ENCODE measurements around the gene COL7A1.

Gene COL7A1

DNA sequence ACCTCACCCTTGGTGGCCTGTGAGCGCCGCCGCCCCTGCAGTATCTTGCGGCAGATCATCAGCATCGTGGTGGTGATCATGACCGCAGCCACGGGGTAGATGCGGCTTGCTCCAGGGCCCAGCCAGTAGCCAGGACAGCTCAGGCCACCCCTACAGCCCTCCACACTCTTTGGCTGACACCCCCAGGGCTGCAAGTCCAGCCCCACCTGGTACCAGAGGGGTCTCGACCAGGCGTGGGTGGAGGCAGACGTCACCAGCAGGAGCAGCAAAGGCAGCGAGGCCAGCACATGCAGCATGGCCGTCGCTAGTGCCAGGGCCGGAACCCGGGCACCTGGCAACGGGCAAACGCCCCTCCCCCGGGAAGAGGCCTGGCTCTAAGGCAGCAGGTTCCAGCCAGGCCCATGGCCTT, 26.3 kb upstream of the COL7A1 start, which contains the start of gene TMEM89:
TMEM89 (minus strand) TSS at position 309 of the 409 bp plus-strand sequence; CDS start at position 296, 13 bp downstream.
- DNase-seq, result no peak
- intact Hi-C loops (cut with DNase I), result no loop called here

DNA sequence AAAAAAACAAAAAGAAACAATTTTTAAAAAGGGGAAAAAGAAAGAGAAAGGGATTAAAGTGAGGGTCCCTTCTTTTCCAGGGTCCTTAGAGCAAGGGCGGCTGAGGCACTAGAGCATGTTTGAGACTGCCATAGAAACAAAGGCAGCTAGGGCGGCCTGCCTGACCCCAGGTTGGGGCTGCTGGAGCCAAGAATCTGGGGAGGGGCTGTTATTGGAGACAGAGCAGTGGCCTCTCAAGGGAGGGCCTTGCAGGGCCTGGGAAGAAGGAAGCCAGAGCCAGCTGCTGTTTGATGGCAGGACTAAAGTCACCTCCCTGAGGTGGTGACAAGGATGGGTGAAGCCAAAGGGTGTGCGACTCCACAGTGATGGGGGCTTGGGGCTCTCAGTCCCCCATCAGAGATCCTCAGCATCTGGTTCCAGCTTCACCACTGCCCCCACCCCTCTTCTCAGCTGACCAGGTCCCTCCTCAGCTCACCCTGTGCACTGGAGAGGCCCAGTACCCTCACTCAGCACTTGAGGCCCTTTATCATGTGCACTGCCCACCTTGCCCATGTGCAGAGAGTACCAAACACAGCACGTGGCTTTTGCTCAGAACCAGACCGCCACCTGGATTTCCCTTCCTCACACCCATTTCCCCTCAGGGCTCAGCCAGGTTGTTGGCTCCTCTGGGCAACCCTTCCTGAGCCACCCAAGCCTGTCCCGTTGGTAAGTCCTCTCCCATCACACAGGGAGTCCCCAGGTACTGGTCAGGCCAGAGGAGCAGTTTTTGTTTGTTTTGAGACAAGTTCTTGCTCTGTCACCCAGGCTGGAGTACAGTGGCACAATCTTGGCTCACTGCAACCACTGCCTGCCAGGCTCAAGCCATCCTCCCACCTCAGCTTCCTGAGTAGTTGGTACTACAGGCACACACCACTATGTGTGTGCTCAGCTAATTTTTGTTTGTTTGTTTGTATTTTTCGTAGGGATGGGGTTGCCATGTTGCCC, 24.7 kb upstream of the COL7A1 start:
- intact Hi-C loops (cut with DNase I), result no loop called here
- no peak for DNase-seq

DNA sequence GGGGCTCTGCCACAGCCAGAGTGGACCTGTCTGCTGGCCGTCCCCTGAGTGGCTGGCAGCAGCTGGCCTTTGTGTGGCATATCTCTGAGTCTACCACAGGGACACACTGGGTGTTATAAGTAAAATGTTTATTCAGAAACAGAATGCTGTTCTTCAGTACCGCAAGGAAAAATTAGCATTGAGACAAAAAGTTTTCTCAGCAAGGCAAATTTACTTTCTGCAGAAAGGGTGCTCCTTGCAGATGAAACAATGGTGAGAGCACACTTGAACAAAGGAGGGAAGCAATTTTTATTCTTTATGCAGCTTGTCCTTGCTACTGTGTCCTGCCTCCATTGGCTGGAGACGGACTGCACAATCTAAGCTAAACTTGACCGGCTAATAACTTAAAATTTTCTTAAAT, 22.4 kb upstream of the COL7A1 start:
- intact Hi-C loops (cut with DNase I), result no loop called here
- no peak for DNase-seq

DNA sequence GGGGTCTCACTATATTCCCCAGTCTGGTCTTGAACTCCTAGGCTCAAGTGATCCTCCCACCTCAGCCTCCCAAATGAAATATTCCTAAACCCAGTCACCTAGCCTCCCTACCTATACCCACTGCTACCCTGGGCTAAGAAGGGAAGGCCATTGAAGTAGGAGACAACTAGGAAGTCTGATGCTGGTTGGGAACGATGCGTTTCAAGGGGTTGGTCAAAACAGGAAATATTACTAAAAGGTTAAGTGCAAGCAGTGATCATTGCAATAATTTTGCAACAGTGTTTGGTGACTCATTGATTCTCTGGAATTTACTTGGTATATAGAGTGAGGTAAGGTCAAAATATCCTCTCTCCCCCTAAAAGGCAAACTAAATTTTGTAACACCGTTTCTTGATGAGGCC, 18.9 kb upstream of the COL7A1 start:
- intact Hi-C loops (cut with DNase I), result no loop called here
- no peak for DNase-seq

DNA sequence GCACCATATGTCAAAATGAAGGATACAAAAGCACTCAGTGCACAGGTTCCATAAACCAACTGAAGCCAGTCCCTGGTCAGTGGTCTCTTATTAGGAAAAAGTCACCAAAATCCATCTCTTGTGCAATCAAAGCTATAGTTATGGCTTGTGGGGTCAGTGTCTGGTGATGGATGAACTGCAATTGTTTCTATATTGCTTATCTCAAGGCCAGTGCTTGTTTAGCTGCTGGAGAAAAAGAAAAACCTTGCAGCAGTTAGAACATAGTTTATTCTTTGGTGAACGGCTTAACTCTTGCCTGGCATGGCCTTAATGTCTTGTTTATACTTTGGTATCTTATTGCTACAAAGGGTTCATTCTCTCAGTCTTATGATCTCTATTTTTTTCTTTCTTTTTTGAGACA, 17.2 kb upstream of the COL7A1 start:
- no peak for DNase-seq
- intact Hi-C loops (cut with DNase I), result no loop called here

DNA sequence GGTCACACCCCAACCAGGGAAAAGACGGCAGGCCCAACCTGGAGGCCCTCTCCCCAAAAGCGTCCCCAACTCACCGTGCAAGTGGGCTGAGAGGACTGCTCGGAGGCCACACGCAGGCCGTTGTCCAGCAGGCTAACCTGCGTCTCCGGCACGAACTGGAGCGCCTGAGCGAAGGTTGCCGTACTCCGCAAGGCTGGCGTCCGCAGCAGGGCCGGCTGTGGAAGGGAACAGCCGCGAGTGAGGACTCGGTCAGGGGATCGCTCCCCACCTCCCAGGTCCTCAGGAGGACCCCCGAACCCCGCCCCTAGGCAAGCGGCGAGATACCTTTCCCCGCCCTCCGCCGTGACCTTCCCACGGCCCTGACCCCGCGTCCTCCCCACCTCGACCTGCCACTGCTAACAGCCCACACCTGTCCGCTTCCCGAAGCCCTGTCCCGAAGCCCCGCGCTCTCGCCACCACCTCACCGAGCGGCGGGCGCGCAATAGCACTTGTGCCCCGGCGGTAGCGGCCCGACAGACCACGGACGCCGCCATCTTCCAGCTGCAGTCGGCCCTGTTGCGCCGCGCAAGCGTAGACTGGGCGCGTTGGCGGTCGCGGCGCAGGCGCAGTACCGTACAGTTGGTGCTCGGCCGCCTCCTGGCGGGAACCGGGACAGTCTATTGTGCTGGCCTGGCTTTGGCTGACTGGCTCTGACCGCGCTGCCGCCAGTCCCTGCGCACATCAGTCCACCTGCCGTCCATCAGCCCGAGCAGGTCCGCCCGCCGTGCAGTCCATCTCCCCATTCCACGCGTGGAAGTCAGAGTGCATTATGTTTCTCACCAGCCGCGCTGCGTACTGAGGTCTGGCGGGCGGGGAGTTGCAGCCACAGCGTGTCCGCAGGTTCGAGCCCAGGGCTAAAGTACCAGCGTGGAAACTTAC, 14.2 kb upstream of the COL7A1 start, which contains the start of gene UQCRC1:
UQCRC1 (minus strand) TSS at position 559 of the 918 bp plus-strand sequence; CDS start at position 533, 26 bp downstream.
- intact Hi-C loops (cut with DNase I), result loop anchor here (2.0 kb wide), 1 partner anchor 25 kb away; the partner anchor contains the start of gene SLC26A6
- peak; percentile 82 to 98 (median 88) for DNase-seq

DNA sequence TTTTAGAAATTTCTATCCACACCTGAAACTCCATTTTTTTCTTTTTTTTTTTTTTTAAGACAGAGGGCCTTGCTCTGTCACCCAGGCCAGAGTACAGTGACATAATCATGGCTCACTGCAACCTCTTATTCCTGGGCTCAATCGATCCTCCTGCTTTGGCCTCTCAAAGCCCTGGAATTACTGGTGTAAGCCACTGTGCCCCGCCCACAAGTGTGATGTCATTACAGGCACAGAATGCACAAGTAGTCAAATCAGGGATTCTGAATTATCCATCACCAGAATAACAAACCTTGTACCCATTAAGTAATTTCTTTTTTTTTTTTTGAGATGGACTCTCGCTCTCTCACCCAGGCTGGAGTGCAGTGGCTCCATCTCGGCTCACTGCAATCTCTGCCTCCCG, 12.4 kb upstream of the COL7A1 start:
- no peak for DNase-seq
- intact Hi-C loops (cut with DNase I), result no loop called here

DNA sequence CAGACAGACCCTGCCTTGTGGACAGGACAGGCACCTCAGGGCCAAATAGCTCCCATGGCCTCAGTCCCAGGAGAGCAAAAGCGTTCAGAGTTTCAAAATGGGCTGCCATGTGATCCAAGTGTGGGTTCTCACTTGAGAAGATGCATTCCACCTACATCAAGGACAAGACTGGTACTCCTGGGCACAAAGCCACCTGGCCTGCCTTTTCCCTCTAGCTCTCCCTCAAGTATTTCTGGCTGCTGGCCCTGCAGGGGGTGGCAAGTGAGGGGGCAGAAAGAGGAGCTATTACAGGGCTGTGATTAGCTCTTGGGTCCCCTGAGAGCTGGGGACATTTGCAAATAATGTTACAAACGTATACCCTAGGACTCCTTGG, 6.5 kb upstream of the COL7A1 start:
- intact Hi-C loops (cut with DNase I), result loop anchor here (5.0 kb wide), 1 partner anchor 39 kb away; the partner anchor contains the start of gene UCN2

DNA sequence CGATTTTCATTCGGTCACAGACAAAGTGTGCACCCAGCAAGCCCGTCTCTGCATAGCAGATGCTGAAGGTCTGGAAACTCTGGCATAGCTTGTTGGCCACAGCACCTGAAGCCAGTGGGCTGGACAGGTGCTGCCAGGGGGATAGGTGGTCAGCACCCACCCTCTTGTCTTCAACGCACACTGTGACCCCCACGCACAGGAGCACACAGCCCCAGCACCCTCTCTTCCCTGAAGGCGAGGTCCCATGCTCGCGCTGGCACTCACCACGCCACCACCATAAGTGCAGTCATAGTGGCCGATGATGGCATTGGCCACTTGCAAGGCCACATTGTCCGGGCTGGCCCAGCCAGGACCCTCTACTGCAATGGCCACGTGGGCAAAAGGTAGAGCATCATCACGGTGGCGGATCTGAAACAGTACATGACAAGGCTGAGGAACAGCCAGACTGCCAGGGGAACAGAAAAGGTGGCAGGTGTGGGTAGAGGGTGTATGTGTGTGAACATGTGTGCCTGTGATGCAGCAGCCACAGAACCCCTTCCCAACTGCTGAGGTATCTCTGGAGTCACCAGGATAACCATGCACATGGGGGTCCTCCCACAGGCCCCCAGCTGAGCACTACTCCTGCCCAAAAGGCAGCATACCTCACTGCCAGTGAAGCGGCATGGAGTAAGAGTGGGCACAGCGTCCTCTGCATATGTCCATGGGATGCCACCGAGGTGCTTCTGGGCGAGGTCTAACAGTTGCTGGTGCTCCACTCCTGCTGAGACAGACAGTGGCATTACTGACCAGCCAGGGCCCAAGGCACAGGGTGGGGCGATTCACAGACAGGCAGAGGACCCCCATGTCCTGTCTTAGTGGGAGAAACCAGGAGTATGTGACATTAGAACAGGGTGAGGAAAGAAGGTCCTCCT, 5.8 kb upstream of the COL7A1 start:
- DNase-seq, result no peak
- intact Hi-C loops (cut with DNase I), result loop anchor here (5.0 kb wide), 1 partner anchor 39 kb away; the partner anchor contains the start of gene UCN2

More for the DNA sequence above, 6.5 kb upstream of the COL7A1 start:
- peak in 8 of 10 donors; percentile 51 to 93 (median 68) for DNase-seq

DNA sequence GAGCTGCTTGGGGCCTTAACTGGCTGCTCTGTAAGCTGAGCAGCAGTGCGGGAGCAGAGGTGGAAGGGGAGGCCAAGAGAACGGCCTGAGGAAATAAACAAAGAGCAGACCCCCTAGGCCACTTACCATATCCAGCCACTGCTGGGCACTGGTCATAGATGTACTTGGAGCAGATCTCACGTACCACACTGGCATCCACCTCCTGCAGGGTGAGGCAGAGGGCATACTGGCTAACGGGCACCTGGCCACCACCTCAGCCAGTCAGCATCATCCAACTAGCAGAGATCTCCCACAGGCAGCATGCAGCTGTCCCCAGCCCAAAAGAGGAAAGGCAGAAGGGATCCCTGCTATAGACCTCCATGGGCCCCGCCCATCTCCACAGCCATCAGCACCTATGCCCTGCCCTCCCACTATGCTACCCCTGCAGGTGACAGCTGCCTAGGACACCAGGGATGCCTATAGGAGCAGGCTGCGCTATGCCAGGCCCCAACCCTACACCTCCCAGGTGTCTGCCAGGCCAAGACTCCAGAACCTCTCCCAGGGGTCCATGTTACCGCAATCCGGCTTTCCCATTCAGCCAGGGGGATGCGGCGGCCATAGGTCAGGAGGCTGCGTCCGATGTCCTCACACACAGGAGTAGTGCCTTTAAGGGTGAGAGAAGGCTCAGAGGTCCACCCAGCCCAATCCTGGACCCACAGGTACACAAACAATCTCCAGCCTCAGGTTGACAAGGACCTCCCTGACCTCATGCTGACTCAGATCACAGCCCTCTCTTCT, 4.6 kb upstream of the COL7A1 start:
- intact Hi-C loops (cut with DNase I), result loop anchor here (5.0 kb wide), 1 partner anchor 37 kb away; the partner anchor contains the start of gene UCN2
- no peak for DNase-seq

DNA sequence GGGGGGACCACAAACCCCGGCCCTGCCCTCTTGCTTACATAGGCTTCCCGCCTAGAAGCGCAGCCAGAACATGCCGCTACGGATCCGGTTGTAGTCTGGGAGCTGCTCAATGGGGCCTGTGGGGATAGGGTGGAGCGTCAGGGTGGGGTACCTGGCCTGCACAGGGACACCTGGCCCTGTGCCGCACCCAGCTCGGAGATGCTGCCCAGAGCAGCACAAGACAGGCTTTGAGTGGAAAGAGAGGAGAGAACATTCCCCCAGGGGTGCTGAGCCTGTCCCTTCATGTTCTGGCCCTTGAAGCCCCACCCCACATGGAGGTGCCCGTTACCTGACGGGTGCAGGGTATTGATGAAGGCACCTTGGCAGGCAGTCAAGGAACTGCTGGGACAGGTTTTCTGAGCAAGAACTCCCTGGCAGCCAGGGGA, 4.0 kb upstream of the COL7A1 start:
- peak in 1 of 10 donors; percentile 56 for DNase-seq
- intact Hi-C loops (cut with DNase I), result no loop called here

DNA sequence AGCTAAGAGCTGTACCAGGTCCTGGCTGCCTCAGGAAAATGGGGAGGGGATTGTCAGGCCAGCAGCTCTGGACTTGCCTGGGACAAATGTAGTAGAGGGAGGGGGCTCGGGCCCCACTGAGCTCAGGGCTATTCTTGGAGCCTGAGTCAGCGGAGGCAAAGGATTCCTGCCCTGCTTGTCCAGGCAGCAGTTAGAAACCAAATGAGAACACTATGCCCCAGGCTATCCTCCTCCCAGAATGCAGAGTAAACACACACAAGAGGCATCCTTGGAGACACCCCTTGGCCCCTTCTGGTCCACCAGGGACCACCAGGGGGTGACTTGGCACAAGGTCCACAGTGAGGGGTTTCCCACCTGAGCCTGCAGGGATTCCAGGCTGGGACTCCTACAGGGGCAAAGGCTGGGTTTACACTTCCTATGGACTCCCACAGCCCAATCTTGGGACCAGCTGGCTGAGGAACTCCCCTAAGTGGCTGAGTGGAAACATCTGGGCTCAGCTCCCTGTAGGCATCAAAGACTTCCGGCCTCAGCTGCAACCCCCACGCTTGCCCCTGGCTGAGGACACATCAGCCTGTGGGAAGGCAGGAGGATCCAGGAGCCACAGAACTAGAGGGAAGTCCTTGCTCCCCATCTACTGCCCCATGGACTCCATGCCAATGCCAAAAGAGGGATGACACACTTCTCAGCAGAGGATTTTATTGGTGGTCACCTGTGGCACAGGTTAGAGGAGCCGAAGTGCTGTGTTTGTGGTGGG, 3.4 kb upstream of the COL7A1 start:
- DNase-seq, result peak in 1 of 10 donors; percentile 61

DNA sequence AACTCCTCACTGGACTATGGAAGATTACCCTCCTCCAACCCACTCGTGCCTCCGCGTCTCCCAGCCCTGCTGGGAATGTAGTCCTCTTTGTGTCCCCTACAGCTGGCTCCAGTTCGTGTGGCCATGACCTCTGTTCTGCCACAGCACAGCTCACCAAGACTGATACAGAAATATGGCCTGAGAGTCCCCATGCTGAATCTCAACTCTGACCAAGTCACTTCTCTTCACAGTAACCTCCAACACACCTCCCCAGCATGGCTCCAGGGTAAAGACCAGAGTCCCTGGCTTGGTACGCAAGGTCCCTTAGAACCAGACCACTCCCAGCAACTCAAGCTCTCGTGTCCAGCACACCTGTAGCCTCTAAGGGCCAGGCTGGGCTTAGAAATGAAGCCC, 2.3 kb upstream of the COL7A1 start:
- intact Hi-C loops (cut with DNase I), result no loop called here
- DNase-seq, result no peak

More for the DNA sequence above, 3.4 kb upstream of the COL7A1 start:
- intact Hi-C loops (cut with DNase I), result no loop called here

DNA sequence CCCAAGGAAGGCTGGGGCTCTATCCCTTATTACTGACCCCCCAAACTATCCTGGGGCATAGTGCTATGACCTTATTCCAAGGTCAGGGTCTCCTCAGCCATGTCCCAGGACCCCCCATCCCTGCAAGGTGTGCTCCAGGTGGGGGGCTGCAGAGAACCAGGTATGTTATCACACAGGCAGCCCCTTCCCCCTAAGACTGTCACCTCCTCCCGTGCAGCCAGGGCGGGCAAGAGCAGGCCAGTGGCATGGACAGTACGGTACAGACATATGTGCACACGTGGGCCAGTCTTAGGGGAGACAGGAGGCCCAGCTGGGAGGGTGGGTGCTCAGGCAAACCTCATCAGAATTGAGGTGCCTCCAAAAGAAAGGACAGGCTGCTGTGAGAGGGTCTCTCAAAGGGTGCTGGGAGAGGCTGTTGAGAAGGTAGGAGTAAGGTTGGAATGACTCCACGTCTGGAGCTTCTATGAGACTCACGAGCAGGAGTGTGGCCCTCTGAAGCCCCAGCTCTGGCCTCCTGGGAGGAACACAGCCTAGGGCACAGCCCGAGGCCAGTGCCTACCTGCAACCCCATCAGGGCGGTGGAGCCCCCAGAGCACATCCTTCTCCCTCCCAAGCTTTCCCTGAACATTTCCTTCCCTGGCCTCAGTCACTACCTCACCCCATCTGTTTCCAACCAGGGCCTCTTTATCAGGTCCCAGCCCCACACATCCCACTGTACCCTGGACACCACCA, 1.7 kb upstream of the COL7A1 start:
- intact Hi-C loops (cut with DNase I), result no loop called here
- DNase-seq, result no peak

DNA sequence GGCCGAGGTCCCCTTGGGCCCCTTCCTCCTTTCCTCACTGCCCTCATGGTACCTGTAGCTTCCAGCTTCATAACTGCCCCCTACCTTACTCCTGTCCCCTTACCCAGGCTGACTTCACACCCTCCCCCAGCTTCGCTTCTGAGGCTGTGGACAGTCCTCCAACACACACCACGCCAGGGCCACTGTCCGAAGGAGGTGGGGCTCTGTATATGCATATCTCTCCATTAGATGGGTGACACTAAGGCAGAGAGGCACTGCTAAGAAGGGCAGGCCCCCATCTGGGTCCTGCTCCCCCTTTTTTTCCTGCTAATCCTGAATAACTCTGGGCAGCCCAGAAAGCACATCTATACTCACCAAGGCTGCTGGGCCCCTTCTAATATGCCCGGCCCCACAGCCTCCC, 1.0 kb upstream of the COL7A1 start:
- intact Hi-C loops (cut with DNase I), result no loop called here
- DNase-seq, result no peak

DNA sequence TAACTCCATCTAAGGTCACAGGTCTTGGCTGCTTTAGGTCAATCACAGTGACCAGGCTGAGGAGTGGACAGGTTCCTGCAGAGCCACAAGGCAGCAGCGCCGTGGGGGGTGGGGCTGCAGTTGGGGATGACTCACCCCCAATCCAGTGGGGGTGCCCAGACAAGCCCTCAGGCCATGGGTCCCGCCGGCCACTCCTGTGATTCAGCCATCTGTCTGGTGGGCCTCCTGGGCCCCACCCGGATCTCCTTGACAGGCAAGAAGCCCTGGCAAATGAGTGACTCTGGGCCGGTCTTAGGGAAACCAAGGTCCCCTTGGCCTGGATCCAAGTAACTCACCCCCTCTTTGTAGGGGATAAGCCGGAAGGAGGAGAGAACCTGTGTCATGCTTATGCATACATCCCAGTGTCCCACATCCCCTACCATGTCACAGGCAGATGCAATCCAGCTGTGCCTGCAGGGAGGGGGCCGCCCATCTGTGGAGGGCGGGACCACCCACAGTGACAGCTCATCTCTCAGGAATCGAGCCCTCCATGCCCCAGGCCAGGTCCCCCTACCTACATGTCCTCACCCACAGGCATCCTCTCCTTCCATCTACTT, 495 bp upstream of the COL7A1 start:
- intact Hi-C loops (cut with DNase I), result no loop called here
- DNase-seq, result peak in 2 of 10 donors; percentile 38 to 83
